ENCODE measurements around the gene PABPN1. TPM values are rescaled to one million over a fixed set of nuclear protein-coding genes. Genes with fewer than 3 reads are reported as not detected.

The PABPN1 gene
- total RNA-seq, 1 experiment from 2014 or later = 184 TPM

DNA sequence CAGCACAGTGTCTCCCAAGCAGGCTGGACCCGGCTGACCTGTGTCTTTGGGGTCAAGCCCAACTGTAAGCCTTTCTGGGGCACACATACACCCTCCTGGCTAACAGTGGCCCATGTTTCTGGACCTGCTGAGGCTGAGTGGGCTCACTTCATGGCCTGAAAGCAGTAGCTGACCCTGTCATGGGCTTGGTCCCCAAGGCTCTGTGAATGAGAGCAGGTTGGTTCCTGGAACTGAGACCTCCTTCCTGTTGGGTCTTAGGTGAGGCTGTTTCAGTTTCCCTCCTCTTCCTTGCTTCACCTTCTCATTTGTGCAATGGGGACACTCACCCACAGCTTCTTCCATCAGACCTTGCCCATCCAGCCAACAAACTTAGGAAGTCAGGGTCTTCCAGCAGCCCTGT, 50.6 kb downstream of the PABPN1 start:
- ChIA-PET CTCF (no interaction called here), POLR2A (no interaction called here), RAD21 (ENCODE audit: low non-redundant PET in 1 of 2, low total read pairs in 2 of 2, uncharacterized antibody in 2 of 2, unreplicated experiment in 2 of 2) (no interaction called here)
- no peak for DNase-seq (ENCODE audit: low read depth, low spot score)
- H3K9me3 ChIP-seq (ENCODE audit: control insufficient read depth in 1 of 2, insufficient read depth in 1 of 2, low read depth in 1 of 2, low read length in 2 of 2) = no peaks in the 10 kb centered on the region
- no TSS peak for BruUV-seq (replicated peaks)
- intact Hi-C loops (cut with micrococcal nuclease) = no loop called here
- no peaks in the 10 kb centered on the region for H3K27me3 ChIP-seq (ENCODE audit: insufficient read depth, low read length)
- H3K36me3 ChIP-seq (ENCODE audit: control insufficient read depth in 1 of 2, insufficient read depth in 2 of 2, low read length in 2 of 2) = no peaks in the 10 kb centered on the region
- H3K9me2 ChIP-seq (ENCODE audit: insufficient read depth) = no peaks in the 10 kb centered on the region
- no peak for ATAC-seq
- H3K27ac ChIP-seq (ENCODE audit: low read depth, low read length) = no peak overlapping the region
- H3K4me1 ChIP-seq (ENCODE audit: control insufficient read depth in 1 of 2, insufficient read depth in 2 of 2, low read length in 2 of 2) = no peaks in the 10 kb centered on the region; a peak in 1 of 4 replicates
- no peak overlapping the region for H2AFZ ChIP-seq (ENCODE audit: low read depth, low read length, poor library complexity, severe bottlenecking)
- TF ChIP-seq SIN3A (IDR thresholded peaks at IDR 0.05; ENCODE audit: low read depth) = no peak
- TF ChIP-seq EZH2 (IDR thresholded peaks at IDR 0.05) = no peak
- TF ChIP-seq, protein P1, sequence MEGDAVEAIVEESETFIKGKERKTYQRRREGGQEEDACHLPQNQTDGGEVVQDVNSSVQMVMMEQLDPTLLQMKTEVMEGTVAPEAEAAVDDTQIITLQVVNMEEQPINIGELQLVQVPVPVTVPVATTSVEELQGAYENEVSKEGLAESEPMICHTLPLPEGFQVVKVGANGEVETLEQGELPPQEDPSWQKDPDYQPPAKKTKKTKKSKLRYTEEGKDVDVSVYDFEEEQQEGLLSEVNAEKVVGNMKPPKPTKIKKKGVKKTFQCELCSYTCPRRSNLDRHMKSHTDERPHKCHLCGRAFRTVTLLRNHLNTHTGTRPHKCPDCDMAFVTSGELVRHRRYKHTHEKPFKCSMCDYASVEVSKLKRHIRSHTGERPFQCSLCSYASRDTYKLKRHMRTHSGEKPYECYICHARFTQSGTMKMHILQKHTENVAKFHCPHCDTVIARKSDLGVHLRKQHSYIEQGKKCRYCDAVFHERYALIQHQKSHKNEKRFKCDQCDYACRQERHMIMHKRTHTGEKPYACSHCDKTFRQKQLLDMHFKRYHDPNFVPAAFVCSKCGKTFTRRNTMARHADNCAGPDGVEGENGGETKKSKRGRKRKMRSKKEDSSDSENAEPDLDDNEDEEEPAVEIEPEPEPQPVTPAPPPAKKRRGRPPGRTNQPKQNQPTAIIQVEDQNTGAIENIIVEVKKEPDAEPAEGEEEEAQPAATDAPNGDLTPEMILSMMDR (IDR thresholded peaks at IDR 0.05 in 2 of 3, conservative IDR thresholded peaks at IDR 0.05 in 1 of 3; ENCODE audit: borderline replicate concordance in 1 of 3, insufficient read depth in 1 of 3, low read depth in 2 of 3, low read length in 2 of 3) = no peak
- no peak for TF ChIP-seq POLR2A (IDR thresholded peaks at IDR 0.05; ENCODE audit: borderline replicate concordance, extremely low read depth, insufficient read depth, insufficient read length)
- TF ChIP-seq TCF7L2 (IDR thresholded peaks at IDR 0.05; ENCODE audit: borderline replicate concordance, extremely low read depth, insufficient read depth, insufficient read length) = no peak
- no peak for TF ChIP-seq EGR1 (IDR thresholded peaks at IDR 0.05; ENCODE audit: low read depth)
- TF ChIP-seq, protein P2, sequence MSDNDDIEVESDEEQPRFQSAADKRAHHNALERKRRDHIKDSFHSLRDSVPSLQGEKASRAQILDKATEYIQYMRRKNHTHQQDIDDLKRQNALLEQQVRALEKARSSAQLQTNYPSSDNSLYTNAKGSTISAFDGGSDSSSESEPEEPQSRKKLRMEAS (IDR thresholded peaks at IDR 0.05) = no peak
- TF ChIP-seq SP1 (IDR thresholded peaks at IDR 0.05; ENCODE audit: low read depth) = no peak
- TF ChIP-seq CEBPB (IDR thresholded peaks at IDR 0.05; ENCODE audit: low read depth) = no peak
- no peak for TF ChIP-seq ZFX (IDR thresholded peaks at IDR 0.05)
- no peak for TF ChIP-seq POLR2AphosphoS5 (IDR thresholded peaks at IDR 0.05; ENCODE audit: low read depth, low read length)
- TF ChIP-seq EZH2phosphoT487 (IDR thresholded peaks at IDR 0.05; ENCODE audit: borderline replicate concordance) = no peak
- TF ChIP-seq SRF (IDR thresholded peaks at IDR 0.05; ENCODE audit: low read depth) = no peak
- no peak for TF ChIP-seq YY1 (IDR thresholded peaks at IDR 0.05; ENCODE audit: extremely low read depth, insufficient replicate concordance, low read depth, low read length)
- no peaks in the 10 kb centered on the region for H4K20me1 ChIP-seq (ENCODE audit: insufficient read depth)
- no peak overlapping the region for H3K4me2 ChIP-seq (ENCODE audit: low read length)
- no peak overlapping the region for H3K9ac ChIP-seq (ENCODE audit: low read length)
- no peaks in the 10 kb centered on the region for H3K79me2 ChIP-seq (ENCODE audit: insufficient read depth, low read length)
- no peak overlapping the region for H3K4me3 ChIP-seq (replicated peaks in 1 of 2; ENCODE audit: low read depth in 1 of 2, low read length in 2 of 2)
